GM19351 (cell line): Measurements from ENCODE around the gene SLC38A5.
A peak's percentile ranks its signal among the peaks of the same experiment; 100 is the strongest.

Experiments used
- ATAC-seq: cut with Tn5 transposase; IDR thresholded peaks from one replicate; pipeline ENCODE4 v1.9.1; 2021; ENCODE audit warnings: mild to moderate bottlenecking, moderate library complexity; ENCODE audit not compliant: unreplicated experiment

SLC38A5 gene

DNA sequence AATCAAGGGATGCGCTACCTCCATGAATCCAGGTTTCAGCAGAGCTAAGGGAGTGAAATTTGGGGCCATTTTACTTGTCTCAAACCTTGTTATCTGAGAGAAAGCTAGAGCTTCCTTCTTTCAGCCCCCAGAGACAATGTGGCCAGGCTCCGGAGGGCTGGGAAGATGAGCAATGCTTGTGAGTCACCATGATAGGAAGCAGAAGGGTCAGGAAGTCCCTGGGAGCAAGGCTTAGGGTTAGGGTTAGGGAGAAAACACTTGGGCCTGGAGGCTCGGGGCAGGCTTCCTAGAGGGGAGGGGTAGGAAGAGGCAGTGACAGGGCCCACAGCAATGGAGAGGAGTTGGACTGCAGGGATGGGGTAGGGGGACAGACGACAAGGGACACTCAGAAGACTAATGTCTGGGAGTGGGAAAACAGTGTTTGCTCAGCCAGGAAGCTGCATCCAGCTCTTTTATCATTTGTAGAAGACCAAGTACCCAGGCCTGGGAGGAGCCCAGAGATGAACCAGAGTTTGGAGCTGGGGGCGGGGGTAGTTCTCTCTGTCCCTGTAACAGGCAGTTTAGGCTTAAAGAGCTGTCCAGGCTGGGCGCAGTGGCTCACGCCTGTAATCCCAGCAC lies 22.3 kb upstream of the SLC38A5 start:
- ATAC-seq = no peak

DNA sequence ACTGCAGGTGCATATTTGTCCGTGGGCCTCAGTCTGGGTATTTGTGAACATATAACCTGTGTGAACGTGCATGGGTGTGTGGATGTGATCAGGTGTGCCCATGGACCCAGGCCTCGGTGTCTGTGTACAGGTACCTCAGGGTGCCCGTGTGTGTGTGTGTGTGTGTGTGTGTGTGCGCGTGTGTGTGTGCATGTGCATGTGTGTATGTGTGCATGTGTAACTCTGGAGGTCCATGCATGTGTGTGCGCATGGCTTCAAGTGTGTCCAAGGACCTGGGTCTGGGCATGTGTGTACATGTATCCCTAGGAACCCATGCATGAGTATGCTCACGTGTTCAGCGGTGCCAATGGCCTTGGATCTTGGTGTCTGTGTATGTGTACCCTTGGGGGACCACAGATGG lies 21.7 kb upstream of the SLC38A5 start:
- ATAC-seq = no peak

DNA sequence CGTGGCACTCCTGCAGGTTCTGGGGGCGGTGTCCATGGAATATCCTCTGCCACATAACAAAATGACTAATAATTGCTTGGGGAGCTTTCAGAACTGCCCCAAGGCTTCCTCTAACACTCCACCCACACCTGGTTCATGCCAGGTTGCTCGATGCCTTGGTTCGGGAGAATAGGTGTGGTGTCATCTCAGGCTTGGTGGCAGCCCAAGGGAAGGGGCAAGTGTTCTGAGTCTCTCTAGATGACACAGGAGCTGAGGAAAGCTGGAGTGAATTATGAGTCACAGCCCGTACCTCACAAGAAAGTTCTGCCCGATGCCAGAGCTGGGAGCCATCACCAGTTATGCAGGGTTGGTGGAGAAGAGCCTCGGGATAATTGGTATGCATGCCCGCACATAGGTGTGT lies 20.6 kb upstream of the SLC38A5 start:
- no peak for ATAC-seq

DNA sequence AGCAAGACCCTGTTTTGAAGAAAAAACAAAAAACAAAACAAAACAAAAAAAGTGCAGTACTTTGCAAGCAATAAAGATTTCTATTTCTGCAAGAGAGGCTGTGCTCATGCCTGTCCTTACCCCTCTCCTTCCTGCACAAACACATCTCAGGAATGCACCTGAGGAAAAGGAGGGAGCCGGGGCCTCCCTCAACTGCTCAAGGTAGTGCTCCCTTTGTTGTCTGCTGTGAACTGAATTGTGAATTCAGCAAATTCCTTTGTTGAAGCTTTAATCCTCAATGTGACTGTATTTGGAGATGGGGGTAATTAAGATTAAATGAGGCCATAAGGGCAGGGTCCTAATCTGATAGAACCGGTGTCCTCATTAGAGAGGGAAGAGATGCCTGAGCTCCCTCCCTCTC lies 19.8 kb upstream of the SLC38A5 start:
- ATAC-seq = no peak

DNA sequence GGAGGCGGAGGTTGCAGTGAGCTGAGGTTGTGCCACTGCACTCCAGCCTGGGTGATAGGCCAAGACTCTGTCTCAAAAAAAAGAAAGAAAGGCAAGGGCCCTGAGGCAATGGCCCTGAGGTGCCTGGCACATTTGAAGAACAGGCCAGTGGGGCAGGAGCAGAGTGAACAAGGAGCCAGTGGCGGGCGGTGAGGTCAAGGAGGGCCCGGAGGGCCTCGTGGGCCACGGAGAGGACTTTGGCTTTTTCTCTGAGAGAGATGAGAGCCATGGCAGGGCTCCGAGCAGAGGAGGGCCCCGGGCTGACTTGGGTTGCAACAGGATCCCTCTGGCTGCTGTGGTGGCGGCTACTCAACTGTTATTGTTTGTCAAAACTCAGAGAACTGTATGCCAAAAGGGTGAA lies 19.2 kb upstream of the SLC38A5 start:
- ATAC-seq = no peak

DNA sequence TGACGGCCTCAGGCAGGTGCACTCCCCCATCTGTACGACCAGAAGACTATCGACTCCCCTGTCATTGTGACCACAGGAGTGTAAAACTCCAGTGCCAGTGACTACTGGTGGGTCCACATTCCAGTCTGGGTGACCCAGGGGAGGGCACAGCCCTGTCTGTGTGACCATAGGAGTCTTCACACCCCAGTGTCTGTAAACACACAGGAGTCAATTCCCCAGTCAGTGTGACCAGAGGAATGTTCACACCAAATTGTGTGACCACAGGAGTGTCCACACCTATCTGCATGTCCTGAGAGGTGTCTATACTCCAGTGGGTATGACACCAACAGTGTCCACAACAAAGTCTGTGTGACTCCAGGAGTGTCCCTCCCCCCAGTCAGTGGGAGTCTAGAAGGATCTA lies 18.0 kb upstream of the SLC38A5 start:
- no peak for ATAC-seq

DNA sequence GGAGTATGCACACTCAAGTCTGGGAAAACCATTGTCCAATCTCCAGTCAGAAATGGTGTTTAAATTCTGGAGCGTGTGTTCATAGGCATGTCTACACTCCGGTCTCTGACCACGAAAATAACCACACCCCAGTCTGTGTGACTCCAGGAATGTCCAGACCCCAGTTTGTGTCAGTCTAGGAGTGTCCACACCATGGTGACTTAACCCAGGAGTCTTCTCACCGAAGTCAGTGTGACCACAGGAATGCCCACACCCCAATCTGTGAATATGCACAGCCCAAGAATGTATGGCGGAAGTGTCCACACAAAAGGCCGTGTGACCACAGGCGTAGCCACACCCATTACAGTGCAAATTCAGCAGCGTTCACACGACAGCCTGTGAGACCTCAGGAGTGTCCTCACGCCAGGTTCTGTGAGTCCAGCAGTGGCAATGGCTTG lies 17.3 kb upstream of the SLC38A5 start:
- ATAC-seq = no peak

DNA sequence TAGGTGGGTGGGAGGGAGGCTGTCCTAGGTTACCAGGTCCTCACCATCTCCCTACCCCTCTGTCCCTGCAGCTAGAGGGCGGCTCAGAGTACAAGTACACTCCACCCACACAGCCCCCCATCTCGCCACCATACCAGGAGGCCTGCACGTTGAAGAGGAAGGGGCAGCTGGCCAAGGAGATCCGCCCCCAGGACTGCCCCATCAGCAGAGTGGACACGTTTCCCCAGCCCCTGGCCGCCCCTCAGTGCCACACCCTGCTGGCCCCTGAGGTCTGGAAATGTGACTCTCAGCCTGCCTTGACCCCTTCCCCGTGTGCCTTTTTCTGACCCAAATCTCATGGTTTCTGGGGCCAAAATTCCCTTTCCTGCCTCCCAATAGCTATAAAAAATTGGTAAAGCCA lies 12.5 kb upstream of the SLC38A5 start:
- no peak for ATAC-seq

DNA sequence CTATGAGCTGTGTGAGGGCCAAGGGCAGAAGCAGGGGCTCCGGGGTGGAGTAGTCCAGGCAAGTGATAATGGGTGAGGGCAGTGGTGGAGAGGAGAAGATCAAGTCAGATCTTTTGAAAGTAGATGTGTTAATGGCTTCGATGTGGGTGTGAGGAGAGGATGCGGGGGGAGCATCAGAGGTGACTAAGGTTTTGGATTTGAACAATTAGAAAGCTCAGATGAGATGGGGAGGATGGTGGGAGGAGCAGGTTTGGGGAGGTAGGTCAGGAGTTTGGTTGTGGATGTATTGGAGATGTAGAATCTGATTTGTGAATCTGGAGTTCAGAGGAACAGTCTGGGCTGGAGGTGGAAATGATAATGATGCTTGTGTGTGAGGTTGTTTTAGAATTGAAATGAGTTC lies 10.5 kb upstream of the SLC38A5 start:
- no peak for ATAC-seq

DNA sequence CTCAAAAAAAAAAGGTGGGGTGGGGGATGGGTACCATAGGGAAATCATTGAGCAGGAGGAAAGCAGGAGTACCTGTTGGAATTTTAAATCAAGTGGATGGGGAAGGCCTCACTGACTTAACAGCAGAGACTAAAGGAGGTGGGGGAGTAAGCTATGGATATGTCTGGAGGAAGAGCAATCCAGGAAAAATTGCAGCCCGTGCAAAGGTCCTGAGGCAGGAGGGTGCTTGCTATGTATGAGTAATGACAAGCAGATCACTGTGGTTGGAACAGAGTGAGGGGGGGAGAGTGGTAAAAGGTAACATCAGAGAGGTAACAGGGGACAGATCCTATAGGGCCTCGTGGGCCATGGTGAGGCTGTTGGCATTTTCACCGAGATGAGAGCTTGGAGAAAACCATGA lies 10.1 kb upstream of the SLC38A5 start:
- no peak for ATAC-seq

DNA sequence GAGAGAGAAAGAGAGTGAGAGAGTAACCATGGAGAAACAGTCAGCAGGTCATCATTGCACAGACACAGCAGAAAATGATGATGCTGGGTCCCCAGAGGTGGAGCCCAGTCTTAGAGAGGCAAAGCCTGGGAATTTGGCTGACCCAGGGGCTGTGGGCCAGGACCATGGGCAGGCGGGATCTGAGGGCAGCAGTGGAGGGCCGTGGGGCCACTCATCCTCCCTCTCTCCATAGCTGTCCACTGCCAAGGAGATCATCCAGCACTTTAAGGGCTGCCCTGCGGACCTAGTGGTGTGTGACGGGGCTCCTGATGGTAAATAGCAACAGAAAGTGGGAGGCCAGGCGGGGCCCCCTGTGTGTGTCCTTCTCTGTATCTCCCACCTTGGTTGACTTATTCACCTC lies 8.7 kb upstream of the SLC38A5 start:
- ATAC-seq = no peak

DNA sequence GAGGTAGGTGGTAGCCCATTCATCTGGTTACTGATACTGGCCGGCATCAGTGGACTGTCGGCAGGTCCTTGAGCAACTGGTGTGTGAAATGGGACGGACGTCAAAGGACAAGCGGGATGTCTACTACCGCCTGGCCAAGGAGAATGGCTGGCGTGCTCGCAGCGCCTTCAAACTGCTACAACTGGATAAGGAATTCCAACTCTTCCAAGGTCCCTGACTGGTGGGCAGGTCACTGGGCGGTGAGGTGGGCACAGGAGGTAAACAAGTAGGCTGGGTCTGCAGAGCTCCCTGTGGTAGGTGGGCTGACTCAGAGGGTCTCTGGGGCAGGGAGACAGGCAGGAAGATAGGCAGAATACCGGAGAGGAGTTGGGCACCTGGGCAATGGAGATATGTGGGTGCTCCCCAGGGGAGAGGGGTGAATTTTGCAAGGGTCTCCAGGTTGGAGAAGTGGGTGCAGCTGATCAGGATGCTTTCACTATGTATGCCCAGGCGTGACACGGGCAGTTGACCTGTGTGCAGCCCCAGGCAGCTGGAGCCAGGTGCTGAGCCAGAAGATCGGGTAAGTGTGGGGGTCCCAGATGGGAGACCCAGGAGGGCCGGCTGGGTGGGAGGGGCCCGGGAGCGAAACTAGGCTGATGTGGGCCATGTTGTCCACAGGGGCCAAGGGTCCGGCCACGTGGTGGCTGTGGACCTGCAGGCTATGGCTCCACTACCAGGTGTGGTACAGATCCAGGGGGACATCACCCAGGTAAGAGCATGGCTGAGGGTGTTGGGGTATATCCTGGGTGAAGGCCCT lies 8.1 kb upstream of the SLC38A5 start:
- no peak for ATAC-seq

DNA sequence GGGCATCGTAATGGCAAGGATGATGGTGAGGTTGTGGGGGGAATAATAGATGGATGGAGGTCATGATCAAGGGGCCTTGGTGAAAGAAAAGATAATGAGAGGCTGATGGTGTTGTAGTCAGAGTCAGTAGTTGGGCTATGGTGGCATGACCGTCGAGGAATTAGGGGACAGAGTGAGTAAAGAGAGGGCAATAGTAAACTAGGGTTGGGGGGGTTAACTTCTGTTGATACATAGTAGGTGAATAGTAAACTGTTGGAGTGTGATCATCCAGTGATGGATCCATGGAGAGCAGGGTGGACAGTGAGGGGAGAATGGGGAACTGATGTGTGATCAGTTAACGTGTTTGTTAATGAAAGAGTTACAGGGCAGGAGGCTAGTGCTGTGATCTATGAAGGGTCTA lies 6.9 kb upstream of the SLC38A5 start:
- ATAC-seq = no peak

DNA sequence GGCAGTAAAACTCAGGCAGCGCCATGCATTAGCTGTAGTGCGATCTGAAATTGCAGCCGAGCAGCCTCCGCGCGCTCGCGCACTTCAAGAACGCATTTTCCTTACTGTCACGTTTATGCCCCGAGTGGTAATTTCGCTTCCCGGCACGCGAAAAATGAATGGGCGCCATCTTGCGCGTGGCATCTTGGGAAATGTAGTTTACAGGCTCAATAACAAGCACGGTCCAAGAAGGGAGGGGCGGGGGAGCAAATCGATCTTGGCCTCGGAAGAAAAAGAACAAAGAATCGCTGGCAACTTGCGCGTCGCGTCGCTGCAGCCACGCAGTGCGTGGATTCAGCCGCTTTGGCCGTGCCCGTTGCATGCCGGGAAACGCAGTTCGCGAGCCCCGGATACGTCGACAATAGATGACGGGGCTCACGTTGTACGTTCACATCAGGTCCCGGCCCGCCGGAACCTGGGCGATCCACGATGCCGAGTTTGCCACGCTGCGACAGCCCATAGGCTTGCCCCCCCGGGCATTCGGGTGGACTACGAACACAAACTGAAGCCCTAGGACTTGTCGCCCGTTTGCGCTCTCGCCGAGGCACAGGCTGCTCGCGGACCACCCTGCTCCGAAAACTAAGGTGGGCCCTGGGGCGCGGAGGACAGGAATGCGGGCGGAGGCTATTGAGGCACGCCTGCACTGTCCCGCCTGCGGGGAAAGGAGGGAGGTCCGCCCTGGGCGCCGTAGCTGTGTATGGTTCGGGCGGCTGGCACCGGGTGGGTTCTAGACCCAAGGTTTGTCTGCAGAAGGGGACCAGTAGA lies 5.9 kb upstream of the SLC38A5 start, which contains the start of gene FTSJ1:
Gene FTSJ1 (plus strand): TSS at position 426 of the 804 bp plus-strand sequence. CDS start 1,849 bp downstream, outside the sequence.
- ATAC-seq = peak; percentile 92

DNA sequence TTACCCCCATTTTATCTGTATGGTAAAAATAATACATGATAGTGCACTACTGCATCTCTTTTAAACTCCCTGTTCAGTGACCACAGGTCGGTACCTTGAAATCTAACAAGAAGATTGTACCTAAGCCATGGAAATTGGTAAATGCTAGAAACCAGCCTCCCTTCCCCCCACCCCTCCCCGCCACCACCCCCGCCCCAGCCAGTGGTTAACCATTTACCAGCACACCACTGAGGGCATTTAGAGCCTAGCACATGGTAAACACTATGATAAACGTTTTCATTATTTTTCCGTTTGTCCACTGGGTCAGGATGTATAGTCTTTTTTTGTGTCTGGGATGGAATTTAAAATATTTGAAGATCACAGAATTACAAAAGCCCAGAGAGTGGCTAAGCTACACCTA lies 5.2 kb upstream of the SLC38A5 start:
- ATAC-seq = no peak

DNA sequence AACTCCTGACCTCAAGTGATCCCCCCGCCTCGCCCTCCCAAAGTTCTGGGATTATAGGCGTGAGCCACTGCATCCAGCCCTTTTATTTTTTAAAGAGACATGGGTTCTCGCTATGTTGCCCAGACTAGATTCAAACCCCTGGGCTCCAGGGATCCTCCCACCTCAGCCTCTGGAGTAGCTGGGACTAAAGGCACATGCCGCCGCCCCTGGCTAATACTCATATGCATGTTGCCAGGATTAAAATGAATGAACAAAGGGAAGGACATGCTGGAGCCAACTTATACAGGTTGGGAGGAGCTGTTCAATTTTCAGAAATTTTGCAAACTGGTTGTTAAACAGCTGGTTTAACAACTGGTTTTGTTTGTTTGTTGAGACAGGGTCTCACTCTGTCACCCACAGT lies 4.5 kb upstream of the SLC38A5 start:
- no peak for ATAC-seq

DNA sequence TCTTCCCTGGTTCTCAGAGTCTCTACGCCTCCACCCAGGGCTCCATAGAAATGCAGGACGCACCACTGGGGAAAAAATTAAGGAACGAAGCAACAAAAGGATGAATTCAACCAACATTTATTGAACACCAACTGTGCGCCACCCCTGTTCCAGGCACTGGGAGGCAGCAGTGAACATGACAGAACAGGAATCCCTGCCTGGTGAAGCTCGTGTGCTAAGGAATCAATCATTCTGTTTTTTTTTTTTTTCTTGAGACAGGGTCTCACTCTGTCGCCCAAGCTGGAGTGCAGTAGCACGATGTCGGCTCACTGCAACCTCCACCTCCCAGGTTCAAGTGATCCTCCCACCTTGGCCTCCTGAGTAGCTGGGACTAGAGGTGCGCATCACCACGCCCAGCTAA lies 4.1 kb upstream of the SLC38A5 start:
- ATAC-seq = no peak

DNA sequence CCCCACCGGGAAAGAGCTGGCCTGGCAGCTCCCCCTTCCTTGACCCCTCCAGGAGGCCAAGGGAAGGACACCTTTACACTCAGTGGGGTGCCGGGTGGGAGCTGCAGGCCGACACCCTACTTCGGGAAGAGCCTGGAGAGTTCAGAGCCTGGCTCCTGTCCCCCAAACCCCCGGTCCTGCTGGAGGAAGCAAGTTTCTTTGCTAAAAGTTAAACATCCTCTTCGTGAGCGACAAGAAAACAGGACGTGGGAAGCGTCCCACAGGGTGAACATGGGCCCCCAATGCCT lies 3.6 kb upstream of the SLC38A5 start:
- ATAC-seq = no peak

DNA sequence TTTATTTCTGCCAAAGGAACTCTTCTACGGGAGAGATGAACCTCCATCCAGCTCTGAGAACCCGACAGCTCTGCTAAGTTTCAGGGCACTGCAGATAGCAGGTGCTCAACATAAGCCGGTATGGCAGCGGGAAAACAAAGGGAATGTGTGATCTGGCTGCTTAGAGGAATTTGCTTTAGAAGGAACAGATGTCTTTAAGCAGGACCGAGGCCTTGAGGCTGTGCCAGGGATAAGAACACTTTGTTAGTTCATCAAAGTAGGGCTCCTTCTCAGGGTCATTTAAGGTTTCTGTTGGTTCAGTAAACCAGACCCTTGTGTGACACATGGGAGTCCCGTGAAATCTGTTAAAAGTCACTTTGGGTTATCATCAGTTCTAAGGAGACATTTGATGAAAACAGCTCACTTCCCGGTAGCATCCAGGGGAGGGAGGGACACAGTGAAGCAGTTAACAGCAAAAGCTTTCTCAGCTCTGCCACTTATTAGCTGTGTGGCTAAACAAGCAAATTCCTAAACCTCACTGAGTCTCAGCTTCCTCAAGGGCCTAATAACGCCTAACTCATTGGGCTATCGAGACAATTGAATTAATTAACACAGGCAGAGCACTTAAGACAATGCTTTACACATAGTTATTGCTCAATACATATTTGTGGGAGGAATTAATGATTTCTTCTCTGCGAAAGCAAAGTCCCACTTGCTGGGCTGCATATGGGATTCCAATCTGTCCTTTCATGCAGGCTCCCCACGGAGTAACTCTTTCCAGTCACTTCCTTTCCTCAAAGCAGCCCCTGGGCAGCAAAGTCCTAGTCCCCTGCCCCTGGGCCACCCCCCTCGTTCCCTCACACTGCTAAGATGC lies 3.0 kb upstream of the SLC38A5 start:
- ATAC-seq = no peak

DNA sequence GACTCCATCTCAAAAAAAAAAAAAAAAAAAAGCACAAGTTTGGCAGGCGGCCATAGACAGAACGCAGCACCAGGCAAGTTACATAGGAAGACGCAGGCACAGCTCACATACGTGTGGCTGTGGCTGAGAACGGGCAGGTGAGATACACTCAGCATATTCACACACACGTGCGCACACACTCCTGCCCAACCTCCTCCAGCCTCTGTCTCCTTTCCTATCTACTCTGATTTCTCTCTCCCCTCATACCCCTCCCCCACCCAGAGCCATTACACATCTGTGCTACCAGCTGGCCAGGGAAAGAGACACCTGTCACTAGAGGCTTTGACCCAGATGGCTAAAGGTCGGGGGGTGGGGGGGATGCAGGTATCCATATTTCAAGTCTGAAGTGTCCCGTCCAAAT lies 2.2 kb upstream of the SLC38A5 start:
- no peak for ATAC-seq

DNA sequence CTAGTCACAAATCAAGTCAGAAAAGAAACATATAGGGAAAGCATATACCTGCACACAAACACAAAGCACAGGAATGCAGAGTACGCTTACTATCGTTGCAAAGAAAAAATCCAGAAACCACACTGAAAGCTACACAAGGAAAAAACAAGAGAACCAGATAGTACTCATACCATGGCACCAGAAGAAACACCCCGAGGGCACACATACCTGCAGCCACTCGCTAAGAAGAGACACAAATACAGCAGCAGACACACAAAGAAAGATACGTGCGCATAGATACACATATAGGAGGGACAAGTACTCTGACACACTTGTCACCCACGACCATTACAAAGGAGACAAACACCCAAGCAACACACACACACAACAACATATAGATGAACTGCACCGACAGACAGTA lies 1.4 kb upstream of the SLC38A5 start:
- ATAC-seq = no peak
